Ureter (tissue), 1 donor: ENCODE data around the gene ERGIC1. TPM values are rescaled to one million over a fixed set of nuclear protein-coding genes. Genes with fewer than 3 reads are reported as not detected.
"Not testable (repeated sequence)": the region's sequence is repeated elsewhere in the genome, so short reads cannot be mapped to it uniquely, and the experiment has no call there.

Experiments
- DNase-seq: peaks from one replicate; pipeline ENCODE4 v3.0.0-alpha.2; 2020; ENCODE audit warnings: low spot score
- total RNA-seq: library from RNA; stranded (reverse); gene quantifications from one replicate; pipeline ENCODE4 v1.2.4, GENCODE V29; 2023
- donor health status: DM: yes; HTN: yes; CAD: no.

The ERGIC1 gene
- total RNA-seq, 1 donor from 2014 or later, result 140 TPM

DNA sequence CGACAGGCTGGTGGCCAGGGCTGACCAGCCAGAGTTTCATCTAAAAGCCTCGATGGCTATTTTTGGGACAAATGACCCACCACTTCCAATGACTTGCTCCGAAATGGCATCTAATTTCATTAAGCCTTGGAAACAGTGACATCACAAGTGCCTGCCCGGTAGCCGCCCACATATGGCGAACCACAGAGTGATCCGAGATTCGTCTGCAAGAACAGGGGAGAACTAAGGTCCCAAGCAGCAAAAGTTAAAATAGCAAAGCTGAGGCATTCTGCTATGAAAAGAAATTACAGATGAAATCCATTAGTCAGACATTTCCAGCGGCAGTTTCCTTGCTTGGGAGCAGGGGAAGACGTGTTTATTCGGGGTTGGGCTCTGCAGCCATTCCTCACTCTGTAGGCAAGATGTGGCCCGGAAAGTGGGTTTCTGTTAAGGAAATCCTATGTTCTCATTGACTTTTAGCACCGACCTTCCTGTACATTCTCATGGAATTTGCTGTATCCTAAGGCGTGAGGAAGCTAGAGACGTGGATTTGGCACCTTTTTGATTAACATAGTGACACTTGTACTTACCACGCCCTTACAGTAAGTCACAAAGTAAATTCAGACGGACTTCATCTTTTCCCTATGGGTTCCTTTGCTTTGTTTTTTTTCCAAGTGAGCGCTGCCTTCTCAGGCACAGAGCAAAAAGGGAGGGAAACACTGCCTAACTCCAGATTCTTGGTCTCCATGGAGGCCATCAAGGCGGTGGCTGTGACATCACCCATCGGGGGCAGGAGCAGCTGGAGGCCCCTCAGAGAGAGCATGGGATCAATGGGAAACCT is 45.1 kb downstream of the ERGIC1 start:
- DNase-seq, result no peak

DNA sequence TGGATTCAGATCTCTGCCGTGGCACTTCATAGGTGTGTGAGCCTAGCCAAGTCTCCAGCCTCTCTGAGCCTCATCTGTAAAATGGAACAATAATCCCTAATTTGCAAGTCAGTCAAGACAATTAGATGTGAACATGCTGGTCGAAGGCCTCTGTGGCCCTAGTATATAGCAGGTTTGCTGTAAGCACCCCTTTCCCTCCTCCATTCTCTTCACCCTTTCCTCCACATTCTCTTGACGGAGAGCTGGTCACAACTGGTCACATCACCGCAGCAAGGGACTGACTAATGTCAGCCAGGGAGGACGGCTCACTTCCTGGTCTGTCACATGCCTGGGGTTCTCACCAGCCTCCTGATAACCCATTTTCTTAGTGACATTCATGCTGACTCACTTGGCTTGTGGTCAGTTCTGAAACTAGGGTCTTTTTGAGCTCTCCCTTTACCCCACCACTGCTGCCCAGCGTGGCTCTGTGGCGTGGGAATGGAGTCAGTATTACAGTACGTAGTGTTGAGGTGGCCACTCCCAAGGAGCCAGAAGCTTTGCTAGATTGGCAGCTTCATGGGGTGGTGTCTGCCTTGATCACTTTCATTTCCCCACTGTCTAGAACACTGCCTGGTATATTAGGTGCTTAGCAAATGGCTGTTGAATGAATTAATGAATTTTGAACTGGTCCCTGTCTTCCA is 47.8 kb downstream of the ERGIC1 start:
- no peak for DNase-seq

GRCh38 chr5:172883066-172883465 is 49.0 kb downstream of the ERGIC1 start:
- no peak for DNase-seq

DNA sequence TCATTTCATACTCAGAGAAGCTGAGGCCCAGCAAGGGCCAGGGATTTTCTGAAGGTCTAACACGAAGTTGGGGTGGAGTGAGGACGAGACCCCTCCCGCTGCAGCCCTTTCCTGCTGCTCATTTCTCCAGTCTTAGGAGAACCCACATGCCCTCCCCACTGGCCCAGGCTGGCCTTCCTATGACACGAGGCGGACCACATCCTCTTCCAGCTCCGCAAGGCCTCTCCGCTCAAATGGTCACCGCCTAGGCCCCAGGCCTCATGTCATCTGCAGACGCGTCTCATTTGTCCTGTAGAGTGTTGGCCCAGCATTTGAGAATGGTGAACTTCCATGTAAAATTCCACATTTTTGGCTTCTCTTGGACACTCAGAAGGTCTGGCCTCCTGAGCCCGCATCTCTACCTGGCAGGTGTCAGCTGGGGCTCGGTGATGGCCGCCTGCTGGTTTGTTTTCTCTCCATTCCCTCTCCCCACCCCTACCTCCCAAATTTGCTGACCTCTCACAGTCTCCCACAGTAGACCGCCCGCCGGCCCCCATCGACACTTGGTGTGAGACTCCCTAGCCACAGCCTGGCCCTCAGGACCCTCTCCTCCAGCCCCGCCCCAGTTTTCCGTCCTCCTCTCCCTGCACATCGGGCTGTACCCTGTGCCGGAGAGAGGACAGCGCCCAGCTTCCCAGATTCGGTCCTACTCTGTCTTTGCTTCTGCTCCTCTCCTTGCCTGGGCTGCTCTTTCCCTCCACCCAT is 51.7 kb downstream of the ERGIC1 start:
- no peak for DNase-seq

- DNase-seq, result no peak
Measured at GRCh38 chr5:172886476-172886875, 52.4 kb downstream of the ERGIC1 start.

- no peak for DNase-seq
Measured at GRCh38 chr5:172886974-172887501, 53.0 kb downstream of the ERGIC1 start.

GRCh38 chr5:172887692-172888091 is 53.6 kb downstream of the ERGIC1 start:
- no peak for DNase-seq

DNA sequence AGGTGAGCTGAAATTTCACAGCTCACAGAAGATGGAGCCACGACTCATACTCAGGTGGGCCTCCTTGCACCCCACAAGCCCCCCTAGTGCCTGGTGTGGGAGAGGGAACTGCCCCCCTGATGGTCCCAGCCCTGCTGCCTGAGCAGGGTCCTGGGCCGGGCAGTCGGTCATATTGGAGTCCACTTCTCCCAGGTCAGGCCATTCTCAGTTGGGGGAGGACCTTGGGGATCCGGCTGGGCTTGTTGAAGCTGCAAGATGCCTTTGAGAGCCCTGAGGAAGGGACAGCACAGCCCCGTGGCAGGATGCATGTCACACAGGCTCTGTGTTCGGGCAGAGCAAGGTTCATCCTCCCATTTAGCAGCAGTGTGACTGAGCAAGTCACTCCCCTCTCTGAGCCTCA is 56.6 kb downstream of the ERGIC1 start:
- no peak for DNase-seq

DNA sequence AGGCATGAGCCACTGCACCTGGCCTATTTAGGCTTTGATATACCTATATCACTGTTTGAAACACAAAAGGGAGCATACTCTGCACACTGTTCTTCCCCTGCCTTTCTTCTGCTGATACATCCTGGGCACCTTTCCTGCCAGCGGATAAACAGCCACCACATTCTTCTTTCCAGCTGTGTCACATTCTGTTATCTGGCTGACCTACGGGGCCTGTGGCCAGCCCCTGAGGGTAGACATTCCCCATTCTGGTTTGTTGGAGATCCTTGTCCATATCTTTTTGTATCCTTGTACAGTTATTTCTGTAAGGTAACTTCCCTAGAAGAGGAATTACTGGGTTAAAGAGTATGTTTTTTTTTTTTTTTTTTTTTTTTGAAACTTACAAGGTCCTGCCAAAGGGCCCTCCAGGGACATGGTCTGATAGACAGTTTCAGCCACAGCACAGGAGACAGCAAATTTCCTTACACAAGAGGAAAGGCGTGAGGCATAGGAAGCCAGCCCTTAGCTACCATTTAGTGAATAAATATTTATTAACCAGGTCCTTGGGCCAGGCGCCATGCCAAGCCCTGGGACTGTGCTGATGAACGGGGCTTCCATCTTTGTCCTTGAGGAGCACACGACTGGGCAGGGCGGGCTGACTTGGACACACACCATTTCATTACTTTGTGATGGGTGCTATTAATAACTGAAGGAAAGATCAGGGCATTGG is 57.8 kb downstream of the ERGIC1 start:
- no peak for DNase-seq

GRCh38 chr5:172892713-172893112 is 58.7 kb downstream of the ERGIC1 start:
- no peak for DNase-seq

- DNase-seq, result no peak
Measured at GRCh38 chr5:172894767-172895388, 60.8 kb downstream of the ERGIC1 start.

DNA sequence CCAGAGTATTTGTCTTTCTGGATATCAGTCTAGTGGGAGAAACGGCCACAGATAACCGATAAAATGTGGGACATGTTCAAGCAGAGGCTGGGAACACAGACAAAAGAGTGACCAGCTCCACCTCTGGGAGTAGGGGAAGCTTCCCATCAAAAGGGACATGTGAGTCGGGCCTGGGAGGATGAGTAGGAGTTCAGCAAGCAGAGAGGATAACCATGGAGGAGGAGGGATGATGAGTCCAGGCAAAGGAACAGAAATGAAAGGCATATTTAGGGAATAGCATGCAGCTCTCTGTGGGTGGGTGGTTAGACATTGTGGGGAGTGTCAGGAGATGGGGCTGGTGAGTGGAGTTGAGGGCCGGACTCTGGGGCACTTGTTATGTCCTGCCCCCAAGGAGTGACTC is 61.5 kb downstream of the ERGIC1 start:
- DNase-seq, result no peak

DNA sequence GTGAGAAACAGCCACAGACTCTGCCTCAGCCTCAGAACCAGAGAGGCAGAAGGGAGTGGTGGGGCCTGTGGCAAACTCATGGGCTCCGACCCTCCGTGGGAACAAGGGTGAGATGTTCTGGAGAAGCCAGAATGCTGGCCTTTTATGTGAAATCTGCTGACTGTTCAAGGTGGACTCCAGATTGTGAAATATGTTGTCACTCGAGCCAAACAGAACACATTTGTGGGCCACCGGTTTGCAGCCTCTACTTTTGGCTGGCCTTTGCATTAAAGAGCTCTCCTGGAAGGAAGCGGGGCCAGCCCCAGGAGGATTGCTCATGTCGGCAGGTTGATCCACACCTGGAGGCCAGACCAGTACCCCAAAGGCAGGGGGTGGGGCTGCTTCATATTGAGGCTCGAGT is 62.4 kb downstream of the ERGIC1 start:
- DNase-seq, result no peak

DNA sequence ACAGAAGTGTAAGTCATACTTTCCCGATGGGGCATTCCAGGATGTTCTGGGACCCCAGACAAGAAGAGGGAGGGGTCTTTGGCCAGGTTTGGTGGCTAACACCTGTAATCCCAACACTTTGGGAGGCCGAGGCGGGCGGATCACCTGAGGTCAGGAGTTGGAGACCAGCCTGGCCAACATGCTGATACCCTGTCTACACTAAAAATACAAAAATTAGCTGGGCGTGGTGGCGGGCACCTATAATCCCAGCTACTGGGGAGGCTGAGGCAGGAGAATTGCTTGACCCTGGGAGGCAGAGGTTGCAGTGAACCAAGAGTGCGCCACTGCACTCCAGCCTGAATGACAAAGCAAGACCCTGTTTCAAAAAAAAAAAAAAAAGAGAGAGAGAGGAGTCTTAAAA is 63.0 kb downstream of the ERGIC1 start:
- not testable (repeated sequence) for DNase-seq

- no peak for DNase-seq
Measured at GRCh38 chr5:172897481-172898217, 63.6 kb downstream of the ERGIC1 start.

GRCh38 chr5:172898218-172898842 is 64.3 kb downstream of the ERGIC1 start:
- DNase-seq, result no peak

- DNase-seq, result no peak
Measured at GRCh38 chr5:172898843-172899369, 64.9 kb downstream of the ERGIC1 start.

DNA sequence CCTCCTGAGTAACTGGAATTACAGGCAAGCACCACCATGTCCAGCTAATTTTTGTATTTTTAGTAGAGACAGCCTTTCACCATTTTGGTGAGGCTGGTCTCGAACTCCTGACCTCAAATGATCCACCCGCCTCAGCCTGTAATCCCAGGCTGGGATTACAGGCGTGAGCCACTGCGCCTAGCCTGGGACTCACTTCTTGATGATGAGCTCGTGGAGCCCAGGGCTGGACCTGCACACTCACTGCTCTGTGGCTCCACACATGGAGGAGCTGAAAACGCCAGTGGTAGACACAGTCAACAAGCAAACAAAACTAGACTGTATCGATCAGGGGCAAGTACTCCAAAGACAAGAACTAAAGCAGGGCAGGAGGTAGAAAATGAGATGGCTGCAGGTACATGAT is 65.4 kb downstream of the ERGIC1 start:
- DNase-seq, result no peak

- peak; percentile 79 for DNase-seq
Measured at GRCh38 chr5:172901012-172901780, 67.1 kb downstream of the ERGIC1 start.
